MM.1S (cell line): ENCODE measurements around the gene CTXND2.
"Not testable (repeated sequence)": the region's sequence is repeated elsewhere in the genome, so short reads cannot be mapped to it uniquely, and the experiment has no call there.

Experiments
- DNase-seq: peaks from one replicate; pipeline ENCODE4 v3.0.0-alpha.2; 2015
- H2AFZ ChIP-seq: fragments of 300-600 bp; sonication (generic); 2 replicates; pipeline ENCODE4 v1.6.0; 2016; ENCODE audit warnings: antibody characterized with exemption, low read length
- H3F3A ChIP-seq: fragments of 300-600 bp; sonication (generic); 2 replicates; pipeline ENCODE4 v1.6.1; 2016; ENCODE audit warnings: mild to moderate bottlenecking, antibody characterized with exemption, low read length, moderate library complexity, mixed read lengths; ENCODE audit not compliant: insufficient read depth
- H3K27ac ChIP-seq: fragments of 300-600 bp; sonication (generic); 2 replicates; pipeline ENCODE4 v1.5.1; 2016; ENCODE audit warnings: mild to moderate bottlenecking, low read length
- H3K27me3 ChIP-seq: fragments of 300-600 bp; sonication (generic); replicated peaks from 2 replicates; pipeline ENCODE4 v1.6.0; 2016; ENCODE audit warnings: low read length; ENCODE audit not compliant: insufficient read depth
- H3K36me3 ChIP-seq: fragments of 300-600 bp; sonication (generic); replicated peaks from 2 replicates; pipeline ENCODE4 v1.6.1; 2016; ENCODE audit warnings: mild to moderate bottlenecking, low read length, mixed read lengths; ENCODE audit not compliant: insufficient read depth
- H3K4me1 ChIP-seq: fragments of 300-600 bp; sonication (generic); 2 replicates; pipeline ENCODE4 v1.6.1; 2016; ENCODE audit warnings: low read length, mixed read lengths
- H3K4me2 ChIP-seq: fragments of 300-600 bp; sonication (generic); 2 replicates; pipeline ENCODE4 v1.6.0; 2016; ENCODE audit warnings: low read depth, low read length
- H3K4me3 ChIP-seq: fragments of 300-600 bp; sonication (generic); 2 replicates; pipeline ENCODE4 v1.5.1; 2016; ENCODE audit warnings: low read length, mixed read lengths
- H3K79me2 ChIP-seq: fragments of 300-600 bp; sonication (generic); 2 replicates; pipeline ENCODE4 v1.6.1; 2016; ENCODE audit warnings: mixed run types, low read length, mixed read lengths
- H3K9ac ChIP-seq: fragments of 300-600 bp; sonication (generic); 2 replicates; pipeline ENCODE4 v1.6.1; 2016; ENCODE audit warnings: low read length, mixed read lengths
- H3K9me2 ChIP-seq: fragments of 300-600 bp; sonication (generic); replicated peaks from 2 replicates; pipeline ENCODE4 v1.6.1; 2016; ENCODE audit warnings: mild to moderate bottlenecking, low read length, mixed read lengths; ENCODE audit not compliant: insufficient read depth
- H3K9me3 ChIP-seq: fragments of 300-600 bp; sonication (generic); replicated peaks from 2 replicates; pipeline ENCODE4 v1.6.1; 2016; ENCODE audit warnings: mild to moderate bottlenecking, low read length, mixed read lengths; ENCODE audit not compliant: insufficient read depth
- H4K20me1 ChIP-seq: fragments of 300-600 bp; sonication (generic); 2 replicates; pipeline ENCODE4 v1.6.1; 2016; ENCODE audit warnings: mild to moderate bottlenecking, low read length, moderate library complexity, mixed read lengths; ENCODE audit not compliant: insufficient read depth
- CTCF ChIP-seq: fragments of 300-600 bp; sonication (generic); IDR thresholded peaks from 2 replicates; pipeline ENCODE4 v1.5.1; 2016; ENCODE audit warnings: antibody characterized with exemption, low read length, mixed read lengths
- EZH2 ChIP-seq: fragments of 300-600 bp; sonication (generic); optimal IDR thresholded peaks from 2 replicates; pipeline ENCODE3; 2017; ENCODE audit warnings: low read depth, mild to moderate bottlenecking, antibody characterized with exemption, low read length, mixed read lengths
- EZH2phosphoT487 ChIP-seq: fragments of 300-600 bp; sonication (generic); IDR thresholded peaks from 2 replicates; pipeline ENCODE4 v1.6.1; 2018; ENCODE audit warnings: antibody characterized with exemption, low read length

CTXND2 gene

GRCh38 chr1:150927624-150928023 is 40.7 kb downstream of the CTXND2 start:
- Histone ChIP-seq H3K4me3 (no peak overlapping the region), H3K4me2 (no peak overlapping the region)

GRCh38 chr1:150928286-150928685 is 41.4 kb downstream of the CTXND2 start:
- no peak overlapping the region for H3K9ac ChIP-seq
- peaks cover 27% of the 10 kb centered on the region for H3K79me2 ChIP-seq
- peaks cover 27% of the 10 kb centered on the region for H3K36me3 ChIP-seq
- no peaks in the 10 kb centered on the region for H3K27me3 ChIP-seq
- H3K4me2 ChIP-seq, result no peak overlapping the region
- H3F3A ChIP-seq, result peaks cover 13% of the 10 kb centered on the region
- no peaks in the 10 kb centered on the region for H4K20me1 ChIP-seq
- H3K9me2 ChIP-seq, result no peaks in the 10 kb centered on the region
- no peaks in the 10 kb centered on the region for H3K4me1 ChIP-seq
- no peak overlapping the region for H3K4me3 ChIP-seq
- no peaks in the 10 kb centered on the region for H3K9me3 ChIP-seq
- no peak for TF ChIP-seq EZH2
- TF ChIP-seq EZH2phosphoT487, result no peak
- no peak for TF ChIP-seq CTCF
- DNase-seq, result no peak
- H3K27ac ChIP-seq, result no peak overlapping the region
- H2AFZ ChIP-seq, result no peak overlapping the region

More at GRCh38 chr1:150927624-150928023, 40.7 kb downstream of the CTXND2 start:
- Histone ChIP-seq H3K27ac (no peak overlapping the region), H3K79me2 (peaks cover 27% of the 10 kb centered on the region), H3K4me1 (no peaks in the 10 kb centered on the region), H3K9ac (no peak overlapping the region), H3F3A (peaks cover 13% of the 10 kb centered on the region), H4K20me1 (no peaks in the 10 kb centered on the region), H3K9me2 (no peaks in the 10 kb centered on the region), H3K9me3 (no peaks in the 10 kb centered on the region), H3K36me3 (peaks cover 27% of the 10 kb centered on the region), H3K27me3 (no peaks in the 10 kb centered on the region), H2AFZ (no peak overlapping the region)
- DNase-seq, result no peak
- no peak for TF ChIP-seq EZH2
- TF ChIP-seq CTCF, result no peak
- no peak for TF ChIP-seq EZH2phosphoT487

GRCh38 chr1:150928775-150929174 is 41.8 kb downstream of the CTXND2 start:
- H3K9ac ChIP-seq, H3K9me2 ChIP-seq, H3K4me2 ChIP-seq, H2AFZ ChIP-seq, H3K9me3 ChIP-seq, H3K27ac ChIP-seq, DNase-seq, H3K27me3 ChIP-seq, H4K20me1 ChIP-seq, H3K4me1 ChIP-seq, H3K4me3 ChIP-seq: not testable (repeated sequence)
- H3F3A ChIP-seq, result peaks cover 13% of the 10 kb centered on the region
- H3K36me3 ChIP-seq, result peaks cover 27% of the 10 kb centered on the region
- peaks cover 27% of the 10 kb centered on the region for H3K79me2 ChIP-seq

- no peak overlapping the region for H3K27ac ChIP-seq
- no peaks in the 10 kb centered on the region for H3K9me2 ChIP-seq
- no peak overlapping the region for H3K9ac ChIP-seq
- peaks cover 36% of the 10 kb centered on the region for H3K79me2 ChIP-seq
- H3K4me2 ChIP-seq, result no peak overlapping the region
- no peaks in the 10 kb centered on the region for H3K9me3 ChIP-seq
- no peak overlapping the region for H2AFZ ChIP-seq
- H3K27me3 ChIP-seq, result no peaks in the 10 kb centered on the region
- H3K4me1 ChIP-seq, result no peaks in the 10 kb centered on the region
- DNase-seq, result no peak
- TF ChIP-seq CTCF, result no peak
- H3K4me3 ChIP-seq, result no peak overlapping the region
- no peaks in the 10 kb centered on the region for H4K20me1 ChIP-seq
- H3K36me3 ChIP-seq, result peaks cover 27% of the 10 kb centered on the region
- H3F3A ChIP-seq, result no peaks in the 10 kb centered on the region
Measured at GRCh38 chr1:150931773-150932172, 44.8 kb downstream of the CTXND2 start.
